Nephron progenitor cell (in vitro differentiated cells): Measurements from ENCODE around the gene CHTOP.
A peak's percentile ranks its signal among the peaks of the same experiment; 100 is the strongest.
"Not testable (repeated sequence)": the region's sequence is repeated elsewhere in the genome, so short reads cannot be mapped to it uniquely, and the experiment has no call there.

Source experiments
- DNase-seq: peaks from one replicate; pipeline ENCODE4 v3.0.0; 2021
- H3K27ac Mint-ChIP-seq: 2 replicates; pipeline ENCODE4 v1.8.0; 2021; ENCODE audit warnings: mild to moderate bottlenecking, moderate library complexity, mixed read lengths
- H3K27me3 Mint-ChIP-seq: 2 replicates; pipeline ENCODE4 v1.8.0; 2021; ENCODE audit warnings: mild to moderate bottlenecking, low read depth, mixed read lengths; ENCODE audit not compliant: poor library complexity
- H3K36me3 Mint-ChIP-seq: 2 replicates; pipeline ENCODE4 v1.8.0; 2021; ENCODE audit warnings: low read depth, mixed read lengths
- H3K4me1 Mint-ChIP-seq: 2 replicates; pipeline ENCODE4 v1.8.0; 2021; ENCODE audit warnings: mixed read lengths
- H3K4me3 Mint-ChIP-seq: 2 replicates; pipeline ENCODE4 v1.8.0; 2021; ENCODE audit warnings: mild to moderate bottlenecking, moderate library complexity, mixed read lengths
- H3K9me3 Mint-ChIP-seq: 2 replicates; pipeline ENCODE4 v1.8.0; 2021; ENCODE audit warnings: mild to moderate bottlenecking, moderate library complexity, mixed read lengths
- CTCF ChIP-seq: fragments of 200-600 bp; sonication (generic); IDR thresholded peaks from 2 replicates; pipeline ENCODE4 v1.5.0; 2021; ENCODE audit warnings: antibody characterized with exemption

CHTOP gene

DNA sequence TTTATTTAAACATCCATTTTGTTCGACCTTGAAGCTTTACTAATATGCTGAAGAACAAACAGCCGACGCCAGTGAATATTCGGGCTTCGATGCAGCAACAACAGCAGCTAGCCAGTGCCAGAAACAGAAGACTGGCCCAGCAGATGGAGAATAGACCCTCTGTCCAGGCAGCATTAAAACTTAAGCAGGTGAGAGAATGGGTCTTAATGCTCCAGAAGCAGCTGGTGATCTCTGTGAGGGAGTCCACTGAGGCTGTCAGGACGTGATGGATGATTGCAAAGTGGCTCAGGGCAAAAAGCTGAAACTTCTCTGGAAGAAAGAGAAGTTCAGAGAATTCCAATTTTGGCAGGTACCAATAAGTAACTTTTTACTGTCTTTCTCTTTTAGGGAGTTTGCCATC lies 4.4 kb downstream of the CHTOP start:
- H3K4me3 Mint-ChIP-seq: no peak overlapping the region
- no peak for TF ChIP-seq CTCF
- peaks cover 60% of the 10 kb centered on the region for H3K4me1 Mint-ChIP-seq
- H3K27ac Mint-ChIP-seq: no peak overlapping the region
- no peak for DNase-seq
- peaks cover 5% of the 10 kb centered on the region for H3K9me3 Mint-ChIP-seq
- peaks cover 70% of the 10 kb centered on the region for H3K36me3 Mint-ChIP-seq
- peaks cover 2% of the 10 kb centered on the region for H3K27me3 Mint-ChIP-seq

- Mint-ChIP-seq H3K4me1 (peaks cover 60% of the 10 kb centered on the region), H3K27me3 (no peaks in the 10 kb centered on the region), H3K4me3 (no peak overlapping the region), H3K36me3 (peaks cover 78% of the 10 kb centered on the region), H3K9me3 (no peaks in the 10 kb centered on the region), H3K27ac (no peak overlapping the region)
- no peak for TF ChIP-seq CTCF
- no peak for DNase-seq
These were observed 5.4 kb downstream of the CHTOP start for GRCh38 chr1:153639280-153639679.

- peaks cover 84% of the 10 kb centered on the region for H3K36me3 Mint-ChIP-seq
- H3K27ac Mint-ChIP-seq, H3K9me3 Mint-ChIP-seq, DNase-seq, H3K27me3 Mint-ChIP-seq, H3K4me3 Mint-ChIP-seq: not testable (repeated sequence)
- peaks cover 52% of the 10 kb centered on the region for H3K4me1 Mint-ChIP-seq
These were observed 6.3 kb downstream of the CHTOP start for GRCh38 chr1:153640213-153640612.

GRCh38 chr1:153640861-153641260 lies 7.0 kb downstream of the CHTOP start:
- H3K4me1 Mint-ChIP-seq: peaks cover 47% of the 10 kb centered on the region

DNA sequence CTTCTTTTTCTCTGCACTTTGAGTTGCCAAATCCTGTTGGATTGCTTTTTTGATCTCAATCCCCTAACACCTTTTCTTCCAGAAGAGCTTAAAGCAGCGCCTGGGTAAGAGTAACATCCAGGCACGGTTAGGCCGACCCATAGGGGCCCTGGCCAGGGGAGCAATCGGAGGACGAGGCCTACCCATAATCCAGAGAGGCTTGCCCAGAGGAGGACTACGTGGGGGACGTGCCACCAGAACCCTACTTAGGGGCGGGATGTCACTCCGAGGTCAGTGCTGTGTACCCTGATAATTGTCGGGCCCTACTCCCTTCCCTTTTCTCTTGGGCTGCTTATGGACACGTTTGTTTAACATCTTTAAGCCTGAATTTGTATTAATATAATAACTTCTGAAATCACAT lies 8.3 kb downstream of the CHTOP start:
- peak overlapping the region; percentile 45 for H3K27ac Mint-ChIP-seq
- H3K4me1 Mint-ChIP-seq: peaks cover 35% of the 10 kb centered on the region
- TF ChIP-seq CTCF: no peak
- H3K4me3 Mint-ChIP-seq: no peak overlapping the region
- no peaks in the 10 kb centered on the region for H3K9me3 Mint-ChIP-seq
- H3K36me3 Mint-ChIP-seq: peaks cover 83% of the 10 kb centered on the region
- no peak for DNase-seq
- no peaks in the 10 kb centered on the region for H3K27me3 Mint-ChIP-seq

More at GRCh38 chr1:153640861-153641260, 7.0 kb downstream of the CHTOP start:
- Mint-ChIP-seq H3K27me3 (no peaks in the 10 kb centered on the region), H3K36me3 (peaks cover 86% of the 10 kb centered on the region), H3K27ac (no peak overlapping the region), H3K4me3 (no peak overlapping the region), H3K9me3 (no peaks in the 10 kb centered on the region)
- DNase-seq: no peak
- TF ChIP-seq CTCF: no peak

DNA sequence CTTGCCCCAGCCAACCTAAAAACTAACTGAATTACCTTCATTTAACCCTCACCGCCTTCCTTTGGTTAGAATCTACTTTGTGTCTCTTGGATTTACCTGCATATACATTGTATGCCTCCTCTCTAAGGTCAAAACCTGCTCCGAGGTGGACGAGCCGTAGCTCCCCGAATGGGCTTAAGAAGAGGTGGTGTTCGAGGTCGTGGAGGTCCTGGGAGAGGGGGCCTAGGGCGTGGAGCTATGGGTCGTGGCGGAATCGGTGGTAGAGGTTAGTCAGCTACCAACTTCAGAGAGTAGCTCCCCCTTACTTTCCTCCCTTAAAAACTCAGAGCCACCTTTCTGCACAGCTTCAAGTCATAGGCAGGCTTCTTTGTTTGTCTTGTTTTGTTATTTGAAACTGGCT lies 9.2 kb downstream of the CHTOP start:
- no peak for DNase-seq
- H3K27ac Mint-ChIP-seq: peak overlapping the region; percentile 52
- H3K4me1 Mint-ChIP-seq: peaks cover 37% of the 10 kb centered on the region
- TF ChIP-seq CTCF: no peak
- no peak overlapping the region for H3K4me3 Mint-ChIP-seq
- no peaks in the 10 kb centered on the region for H3K27me3 Mint-ChIP-seq
- no peaks in the 10 kb centered on the region for H3K9me3 Mint-ChIP-seq
- peaks cover 79% of the 10 kb centered on the region for H3K36me3 Mint-ChIP-seq
